DMS 273 (cell line): ENCODE results near the gene SLC35F3.

Experiments used
- DNase-seq: peaks from one replicate; lab custom pipeline; 2025; ENCODE audit not compliant: unreplicated experiment; lab: John Stamatoyannopoulos, UW

The SLC35F3 gene

DNA sequence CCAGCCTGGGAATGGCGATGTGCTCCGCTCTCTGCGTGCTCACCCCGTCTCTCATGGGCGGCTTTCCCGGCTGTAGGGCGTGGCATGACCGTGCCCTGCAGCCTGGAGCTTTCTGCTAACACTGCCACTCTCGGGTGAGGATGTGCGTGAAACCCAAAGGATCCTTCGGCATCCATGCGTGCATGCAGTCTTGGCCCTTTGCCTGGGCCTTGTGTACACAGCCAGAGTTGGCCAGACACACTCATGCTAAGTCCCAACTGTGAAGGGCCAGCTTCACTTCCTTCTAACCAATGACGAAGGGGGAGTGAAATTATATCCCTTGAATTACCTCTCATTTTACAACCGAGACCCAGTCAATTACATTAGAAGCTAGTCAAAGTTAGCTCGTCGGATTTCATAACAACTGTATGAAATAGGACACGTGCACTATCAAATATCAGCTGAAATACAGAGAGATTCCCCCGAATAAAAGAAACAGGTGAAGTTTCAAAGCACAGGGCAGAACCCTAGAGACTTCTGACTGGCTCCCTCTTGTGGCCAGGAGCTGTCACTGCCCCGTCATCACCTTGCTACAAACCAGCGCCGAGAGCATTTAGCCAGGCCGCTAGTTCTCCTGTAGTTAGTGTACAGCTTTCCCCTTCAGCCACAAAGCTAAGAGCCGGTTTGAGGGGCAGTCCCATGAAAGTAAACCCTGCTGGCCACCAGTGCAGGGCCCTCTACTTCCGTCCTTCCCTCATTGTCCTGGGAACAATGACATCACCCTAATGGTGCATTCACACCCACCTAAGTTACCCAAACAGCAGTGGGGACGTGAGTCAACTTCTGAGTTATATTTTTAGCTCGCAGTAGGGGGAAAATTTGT, 405.4 kb downstream of the SLC35F3 start:
- peak; percentile 85 for DNase-seq

DNA sequence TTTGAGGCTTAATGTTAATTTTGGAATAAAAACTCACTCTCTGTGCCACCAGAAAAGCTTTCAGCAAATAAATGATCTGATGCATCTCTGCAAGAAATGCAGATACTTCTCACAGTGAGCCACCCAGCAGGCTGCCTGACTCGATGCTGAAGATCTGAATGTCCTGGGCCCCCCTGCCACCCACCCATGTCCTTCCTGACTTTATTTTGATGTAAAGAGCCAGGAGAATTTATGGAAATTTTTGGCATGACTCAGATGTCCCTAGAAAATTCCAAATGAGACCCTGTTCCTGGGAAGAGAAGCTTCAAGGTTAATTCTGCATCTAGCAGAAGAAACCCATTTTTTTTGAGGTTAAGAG, 406.0 kb downstream of the SLC35F3 start:
- DNase-seq, result no peak

DNA sequence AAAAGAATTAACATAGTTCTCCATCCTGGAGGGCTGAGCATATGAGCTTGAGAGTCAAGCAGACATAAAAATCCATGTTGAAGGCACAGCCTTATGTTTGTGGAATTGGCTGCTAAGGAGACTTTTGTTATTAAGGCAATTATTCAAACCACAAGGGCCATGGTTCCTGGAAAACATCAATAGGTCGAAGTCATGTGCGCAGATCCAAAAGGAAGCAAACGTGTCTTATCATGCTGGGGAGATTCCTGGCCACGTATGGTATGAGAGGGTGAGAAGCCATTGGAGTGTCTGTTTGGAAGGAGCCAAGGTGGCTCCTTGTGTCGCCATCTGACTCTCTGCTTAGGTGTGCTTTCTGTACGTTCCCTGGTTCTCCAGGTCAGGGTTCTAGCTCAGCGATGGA, 406.9 kb downstream of the SLC35F3 start:
- DNase-seq, result no peak

DNA sequence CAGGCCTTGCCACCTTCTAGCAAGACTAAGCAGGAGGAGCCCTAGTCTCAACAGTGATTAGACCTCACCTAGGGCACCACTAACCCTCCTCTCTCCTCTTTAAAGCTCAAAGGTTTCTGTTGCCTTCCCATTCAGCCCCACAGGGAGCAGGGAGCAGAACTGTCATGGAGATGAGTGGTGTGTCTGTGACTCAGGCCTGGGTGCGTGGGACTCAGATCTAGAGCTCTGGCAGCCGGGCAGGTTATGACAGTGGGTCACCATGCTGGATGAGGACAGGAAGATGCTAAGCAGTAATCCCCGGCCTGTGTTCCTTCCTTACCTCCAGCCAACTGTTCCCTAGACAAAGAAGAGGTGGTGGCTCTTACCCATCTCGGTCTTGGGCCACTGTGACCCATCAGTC, 408.7 kb downstream of the SLC35F3 start:
- DNase-seq, result no peak

DNA sequence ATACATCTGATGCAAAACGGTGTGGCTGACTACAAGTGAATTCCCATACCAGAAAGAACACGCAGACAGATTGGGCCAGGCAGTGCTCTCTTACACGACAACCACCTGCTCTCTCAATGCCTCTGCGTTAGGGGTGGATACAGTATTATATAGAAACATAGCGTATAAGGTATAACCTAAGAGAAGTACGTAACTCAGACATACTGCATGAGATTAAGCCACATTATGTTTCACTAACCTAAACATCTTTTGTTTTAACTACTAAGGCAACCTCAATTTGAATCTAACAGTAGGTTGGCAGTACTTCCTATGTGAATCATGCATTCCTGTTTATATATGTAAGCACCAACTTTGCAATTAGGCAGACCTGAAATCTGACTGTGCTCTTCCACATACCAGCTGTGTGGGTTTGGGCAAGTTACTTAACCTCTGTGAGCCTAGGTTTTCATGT, 410.6 kb downstream of the SLC35F3 start:
- no peak for DNase-seq

DNA sequence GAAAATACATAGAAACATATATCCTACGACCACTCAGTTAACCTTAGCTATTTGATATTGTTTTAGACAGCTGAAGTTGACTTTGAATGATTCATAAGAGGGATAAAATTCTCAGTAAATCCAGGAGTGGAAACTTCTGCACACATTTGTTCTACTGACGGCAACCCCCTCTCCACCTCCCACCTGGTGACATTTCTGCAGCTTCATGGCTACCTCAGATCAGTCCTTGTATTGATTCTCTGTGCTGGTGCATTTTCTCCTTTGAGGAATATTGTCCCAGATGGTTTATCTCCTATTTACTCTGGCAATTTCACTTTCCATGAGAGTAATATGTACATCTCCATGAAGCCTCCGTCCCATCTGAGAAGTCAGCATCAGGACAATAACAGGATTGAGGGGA, 411.1 kb downstream of the SLC35F3 start:
- no peak for DNase-seq

DNA sequence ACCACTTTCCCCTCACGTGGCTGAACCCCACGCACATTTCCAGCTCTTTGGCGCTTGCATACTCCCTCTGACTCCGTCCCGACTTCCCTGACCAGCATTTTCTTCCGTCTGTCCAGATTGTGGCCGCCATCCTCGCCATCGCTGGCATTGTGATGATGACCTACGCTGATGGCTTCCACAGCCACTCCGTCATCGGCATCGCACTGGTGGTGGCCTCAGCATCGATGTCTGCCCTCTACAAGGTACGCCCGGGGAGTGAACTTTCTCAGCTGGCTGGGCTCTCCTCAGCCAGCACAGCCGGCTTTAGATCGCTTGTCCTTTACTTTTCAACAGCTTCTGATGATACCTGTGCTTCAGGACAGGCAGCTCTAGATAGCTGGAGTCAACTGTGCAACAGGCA, 412.0 kb downstream of the SLC35F3 start:
- no peak for DNase-seq

DNA sequence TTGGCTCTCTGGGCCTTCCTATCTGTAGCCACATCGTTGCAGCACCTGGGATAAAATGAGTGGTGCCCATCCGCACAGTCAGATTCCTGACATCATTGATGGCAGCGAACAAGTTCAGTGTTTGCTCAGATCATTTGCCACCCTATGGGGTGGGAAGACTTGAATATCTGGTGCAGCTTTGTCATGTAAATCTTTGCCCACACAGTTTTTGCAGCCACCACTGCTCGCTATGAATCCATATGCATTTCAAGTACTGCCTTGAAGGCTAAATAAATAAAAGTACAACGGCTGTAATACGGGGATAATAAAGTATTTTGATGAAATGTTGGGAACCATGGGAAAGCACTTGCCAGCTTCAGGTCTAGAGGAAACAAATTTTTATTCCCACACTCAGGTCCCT, 412.5 kb downstream of the SLC35F3 start:
- no peak for DNase-seq

DNA sequence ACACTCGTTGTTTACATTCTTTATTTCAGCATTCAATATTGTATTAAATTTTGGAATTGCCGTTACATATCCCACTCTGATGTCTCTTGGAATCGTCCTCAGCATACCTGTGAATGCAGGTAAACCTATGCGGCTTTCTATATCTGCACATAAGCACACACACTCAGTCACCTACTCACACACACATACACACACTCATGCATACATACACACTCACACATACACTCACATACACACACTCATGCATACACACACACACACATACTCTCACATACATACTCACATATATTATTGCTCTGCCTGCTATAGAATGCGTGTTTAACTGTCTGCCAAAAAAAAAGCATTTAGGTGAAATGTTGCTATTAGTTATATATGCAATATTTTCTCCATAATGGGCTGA, 415.6 kb downstream of the SLC35F3 start:
- no peak for DNase-seq

DNA sequence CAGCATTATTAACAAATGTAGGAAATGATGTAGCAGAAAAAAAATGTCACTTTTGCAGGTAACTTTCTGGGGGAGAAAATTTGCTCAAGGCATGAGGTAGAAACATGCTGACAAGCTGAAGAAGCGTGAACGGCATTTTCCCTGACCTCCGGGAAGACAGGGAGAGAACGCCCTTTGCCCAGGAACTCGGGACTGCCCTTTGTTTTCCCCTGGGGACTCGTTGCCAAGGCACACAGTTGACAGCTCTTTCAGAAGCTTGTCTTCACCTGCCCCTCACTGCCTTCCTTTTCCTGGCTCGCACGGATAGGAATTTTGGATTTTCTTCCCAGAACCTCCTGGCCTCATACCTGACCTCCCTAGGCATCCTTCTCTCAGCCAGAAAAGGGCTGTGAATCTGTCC, 416.1 kb downstream of the SLC35F3 start:
- no peak for DNase-seq

DNA sequence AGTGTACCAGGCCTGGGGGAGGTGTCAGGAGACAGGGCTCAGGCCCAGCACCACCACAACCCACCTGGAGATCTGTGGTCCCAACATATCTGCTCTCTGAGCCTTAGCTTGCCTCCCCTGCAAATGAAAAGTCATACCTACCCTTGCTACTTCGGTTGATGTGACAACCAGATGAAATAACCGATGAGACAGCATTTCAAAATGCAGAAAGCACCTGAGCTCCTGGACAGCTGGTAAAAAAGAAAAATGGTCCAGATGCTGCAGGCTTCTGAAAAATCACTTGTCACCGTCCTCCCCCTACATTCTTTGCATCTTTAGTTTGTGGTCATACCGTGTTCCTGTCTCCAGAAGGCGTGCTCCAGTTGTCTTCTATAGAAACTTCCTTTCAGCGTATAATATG, 416.8 kb downstream of the SLC35F3 start:
- no peak for DNase-seq

DNA sequence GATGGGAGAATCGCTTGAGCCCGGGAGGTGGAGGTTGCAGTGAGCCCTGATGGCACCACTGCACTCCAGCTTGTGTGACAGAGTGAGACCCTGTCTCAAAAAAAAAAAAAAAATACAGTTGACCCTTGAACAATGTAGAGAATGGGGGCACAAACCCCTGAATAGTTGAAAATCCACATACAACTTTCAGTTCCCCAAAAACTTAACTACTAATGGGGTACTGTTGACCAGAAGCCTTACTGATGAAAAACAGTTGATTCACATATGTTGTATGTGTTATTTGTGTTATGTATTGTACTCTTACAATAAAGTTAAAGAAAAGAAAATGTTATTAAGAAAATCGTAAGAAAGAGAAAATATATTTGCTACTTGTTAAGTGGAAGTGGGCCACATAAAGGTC, 417.6 kb downstream of the SLC35F3 start:
- DNase-seq, result no peak

DNA sequence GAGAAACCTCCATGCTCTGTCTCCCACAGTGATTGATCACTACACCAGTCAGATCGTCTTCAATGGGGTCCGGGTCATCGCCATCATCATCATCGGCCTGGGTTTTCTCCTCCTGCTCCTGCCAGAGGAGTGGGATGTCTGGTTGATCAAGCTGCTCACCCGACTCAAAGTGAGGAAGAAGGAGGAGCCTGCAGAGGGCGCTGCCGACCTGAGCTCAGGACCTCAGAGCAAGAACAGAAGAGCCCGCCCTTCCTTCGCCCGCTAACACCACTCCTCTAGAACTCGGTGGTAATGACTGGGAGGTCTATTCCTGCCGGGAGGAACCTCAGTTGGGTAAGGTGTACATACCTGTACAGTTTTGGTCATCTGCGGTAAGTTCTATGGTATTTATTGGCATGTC, 418.5 kb downstream of the SLC35F3 start:
- DNase-seq, result peak; percentile 67

DNA sequence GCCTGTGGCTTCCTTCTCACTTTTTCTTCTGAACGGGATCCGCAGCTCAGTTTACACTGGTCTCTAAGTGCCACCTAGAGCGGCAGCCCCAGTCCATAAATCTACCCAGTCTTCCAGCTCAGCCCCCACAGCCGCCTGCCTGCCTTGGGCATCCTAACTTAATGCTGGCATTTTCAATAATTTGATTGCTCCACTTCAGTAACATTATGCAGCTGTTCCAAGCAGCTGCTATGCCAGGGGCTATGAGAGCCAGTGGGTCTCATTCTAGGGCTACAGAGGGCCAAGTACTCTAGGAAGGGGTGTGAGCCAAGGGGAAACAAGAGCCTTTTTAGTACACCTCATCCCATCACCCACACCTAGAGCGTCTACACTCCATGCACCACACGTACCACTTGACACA, 420.3 kb downstream of the SLC35F3 start:
- DNase-seq, result peak; percentile 51

DNA sequence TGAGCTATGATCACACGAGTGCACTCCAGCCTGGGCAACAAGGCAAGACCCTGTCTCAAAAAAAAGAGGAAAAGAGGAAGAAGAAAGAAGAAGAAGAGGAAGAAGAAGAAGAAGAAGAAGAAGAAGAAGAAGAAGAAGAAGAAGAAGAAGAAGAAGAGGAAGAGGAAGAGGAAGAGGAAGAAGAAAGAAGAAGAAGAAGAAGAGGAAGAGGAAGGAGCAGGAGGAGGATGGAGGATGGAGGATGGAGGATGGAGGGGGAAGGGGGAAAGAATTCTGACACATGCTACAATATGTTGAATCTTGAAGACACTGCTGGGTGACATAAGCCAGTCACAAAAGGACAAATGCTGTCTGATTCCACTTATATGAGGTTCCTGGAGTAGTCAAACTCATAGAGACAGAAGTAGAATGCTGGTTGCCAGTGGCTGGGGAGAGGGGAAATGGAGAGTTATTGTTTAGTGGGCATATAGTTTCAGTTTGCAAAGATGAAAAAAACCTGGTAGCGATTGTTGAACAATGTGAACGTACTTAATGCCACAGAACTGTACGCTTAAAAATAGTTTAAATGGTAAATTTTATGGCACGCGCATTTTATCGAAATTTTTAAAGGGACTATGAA, 421.5 kb downstream of the SLC35F3 start:
- no peak for DNase-seq

DNA sequence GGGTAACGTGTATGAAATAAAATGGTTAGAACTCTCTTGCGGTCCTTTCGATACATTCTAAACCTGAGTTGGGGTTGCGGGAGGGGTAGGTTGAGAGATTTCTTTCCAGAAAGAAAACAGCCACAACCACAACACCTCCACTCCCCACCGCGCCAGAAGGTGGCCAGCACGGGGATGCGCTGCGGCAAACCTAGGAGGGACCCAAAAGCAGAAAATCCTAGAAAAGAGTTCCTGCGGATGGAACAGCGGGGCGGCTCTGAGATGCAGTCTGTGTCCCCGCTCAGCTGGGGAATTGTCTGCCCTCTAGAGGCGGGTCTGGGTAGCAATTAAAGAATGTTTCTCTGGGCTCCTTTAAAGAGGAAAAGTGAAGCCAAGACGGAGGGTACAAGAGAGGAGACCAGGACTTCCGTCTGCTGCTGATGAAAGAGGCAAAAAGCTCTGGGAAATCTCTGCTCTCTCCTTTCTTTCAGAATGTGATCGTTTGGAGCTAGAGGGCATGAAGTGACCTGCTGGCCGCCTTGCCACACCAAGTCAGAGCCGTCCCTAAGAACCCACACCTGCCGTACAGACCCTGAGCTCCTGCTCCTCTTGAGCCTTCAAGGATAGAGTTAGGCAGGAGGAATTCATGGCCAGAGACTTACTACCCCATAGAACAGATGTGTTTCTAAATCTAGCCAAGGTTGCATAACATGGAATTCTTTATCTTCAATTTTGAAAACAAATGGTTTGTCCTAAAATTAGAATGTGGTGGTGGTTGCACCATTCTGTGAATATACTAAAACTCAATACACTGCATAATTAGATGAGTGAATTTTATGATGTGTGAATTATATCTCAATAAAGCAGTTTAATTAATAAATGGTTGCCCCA, 422.3 kb downstream of the SLC35F3 start:
- DNase-seq, result peak; percentile 83

DNA sequence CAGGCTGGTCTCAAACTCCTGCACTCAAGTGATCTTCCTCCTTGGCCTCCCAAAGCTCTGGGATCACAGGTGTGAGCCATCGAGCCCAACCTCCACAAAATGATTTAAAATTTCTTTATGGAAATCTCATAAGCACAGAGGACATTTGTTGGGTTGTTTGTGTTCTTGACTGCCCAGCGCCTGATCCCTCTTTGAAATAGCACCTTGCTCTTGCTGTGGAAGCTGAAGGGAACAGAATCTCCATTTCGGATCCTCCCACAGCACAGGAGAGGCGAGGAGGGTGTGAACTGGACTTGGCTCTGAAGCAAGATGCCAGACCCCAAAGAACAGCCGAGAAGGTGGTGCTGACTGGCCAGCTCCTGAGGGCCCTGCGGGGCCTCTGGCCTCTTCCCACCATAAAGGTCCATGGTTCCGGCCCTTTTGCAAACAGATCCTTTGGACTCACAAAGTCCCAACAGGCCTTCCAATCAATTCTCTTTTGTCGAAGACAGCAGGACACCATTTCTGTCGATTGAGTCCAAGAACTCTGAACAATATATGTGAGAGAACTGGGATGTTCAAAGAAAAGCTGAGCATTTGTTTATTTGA, 423.2 kb downstream of the SLC35F3 start:
- no peak for DNase-seq

DNA sequence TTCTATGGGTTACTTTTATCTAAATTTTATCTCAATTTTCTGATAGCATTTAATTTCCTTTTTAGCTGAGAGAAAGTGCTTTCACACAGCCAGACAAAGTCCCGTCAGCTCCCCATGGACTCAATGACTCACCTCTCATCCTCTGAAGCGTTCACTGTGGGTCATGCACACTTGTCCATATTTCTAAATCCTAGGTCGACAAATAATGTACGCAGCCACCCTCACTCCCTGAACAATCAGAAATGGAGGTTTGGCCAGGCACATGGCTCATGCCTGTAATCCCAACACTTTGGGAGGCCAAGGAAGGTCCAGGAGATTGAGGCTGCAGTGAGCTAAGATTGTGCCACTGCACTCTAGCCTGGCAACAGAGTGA, 426.4 kb downstream of the SLC35F3 start:
- no peak for DNase-seq

DNA sequence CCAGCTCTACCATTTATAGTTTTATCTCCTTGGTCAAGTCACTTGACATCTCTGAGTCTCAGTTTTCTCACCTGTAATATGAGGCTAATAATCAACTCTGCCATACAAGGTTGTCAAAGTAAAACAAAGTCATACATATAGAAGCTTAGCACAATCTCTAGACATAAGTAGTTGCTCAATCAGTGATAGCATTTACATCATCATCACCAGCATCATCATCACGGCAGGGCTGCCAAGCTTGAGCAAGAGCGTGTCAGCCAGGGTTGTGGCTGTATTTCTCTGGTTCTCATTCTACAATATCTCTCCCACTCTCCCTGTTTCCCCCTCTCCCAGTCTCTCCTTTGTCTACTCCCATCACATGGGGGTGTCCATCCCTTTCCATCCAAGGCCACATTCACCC, 427.0 kb downstream of the SLC35F3 start:
- no peak for DNase-seq

DNA sequence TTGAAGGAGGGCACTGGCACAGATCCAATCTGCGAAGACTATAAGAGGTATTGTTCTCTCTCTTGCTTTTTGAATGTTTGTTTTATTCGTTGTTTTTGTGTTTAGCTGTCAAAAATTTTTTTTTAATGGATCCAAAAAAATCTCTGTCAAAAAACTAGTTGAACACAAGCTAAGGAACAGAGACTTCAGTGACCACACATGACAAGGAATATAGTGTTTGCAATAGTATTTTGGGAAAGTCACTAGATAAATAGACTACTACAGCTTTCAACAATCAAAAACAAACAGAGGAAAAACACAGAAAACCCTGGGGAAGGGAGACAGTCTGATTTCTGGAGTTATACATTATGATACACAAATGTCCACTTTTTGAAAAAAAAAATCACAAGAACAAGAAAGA, 431.9 kb downstream of the SLC35F3 start:
- DNase-seq, result no peak

DNA sequence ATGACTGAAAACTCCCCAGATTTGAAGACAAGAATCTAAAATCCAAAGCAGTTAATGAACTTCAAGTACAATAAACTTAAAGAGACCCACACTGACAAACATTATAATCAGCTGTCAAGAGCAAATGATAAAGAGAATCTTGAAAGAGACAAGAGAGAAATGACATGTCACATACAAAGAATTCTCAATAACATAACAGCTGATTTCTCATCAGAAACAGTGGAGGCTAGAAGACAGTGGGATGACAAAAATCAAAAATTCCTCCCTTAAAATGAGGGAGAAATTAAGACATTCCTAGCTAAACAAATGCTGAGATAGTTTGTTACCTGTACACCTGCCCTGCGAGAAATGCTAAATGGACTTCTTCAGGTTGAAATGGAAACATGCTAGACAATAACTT, 432.8 kb downstream of the SLC35F3 start:
- DNase-seq, result no peak
